GM21390 (cell line): ENCODE results near the gene TFF1.
A peak's percentile ranks its signal among the peaks of the same experiment; 100 is the strongest.

ENCODE experiments used
- ATAC-seq: cut with Tn5 transposase; IDR thresholded peaks from one replicate; pipeline ENCODE4 v1.9.1; 2021; ENCODE audit not compliant: unreplicated experiment

The TFF1 gene

GRCh38 chr21:42398436-42399028 lies 32.2 kb upstream of the TFF1 start:
- ATAC-seq: no peak

GRCh38 chr21:42397746-42398394 lies 31.5 kb upstream of the TFF1 start:
- ATAC-seq: no peak

- ATAC-seq: no peak
Measured at GRCh38 chr21:42396799-42397745, 30.7 kb upstream of the TFF1 start.

GRCh38 chr21:42395905-42396651 lies 29.7 kb upstream of the TFF1 start, which contains the start of gene TMPRSS3:
TMPRSS3 (minus strand) TSS chr21:42396052; CDS start chr21:42395417, 635 bp downstream.
- no peak for ATAC-seq

GRCh38 chr21:42395302-42395701 lies 29.0 kb upstream of the TFF1 start:
- no peak for ATAC-seq

- ATAC-seq: no peak
Measured at GRCh38 chr21:42393443-42393950, 27.2 kb upstream of the TFF1 start.

- ATAC-seq: peak; percentile 66
Measured at GRCh38 chr21:42392731-42393442, 26.6 kb upstream of the TFF1 start.

- no peak for ATAC-seq
Measured at GRCh38 chr21:42391297-42391696, 25.0 kb upstream of the TFF1 start.

- ATAC-seq: no peak
Measured at GRCh38 chr21:42390696-42391095, 24.4 kb upstream of the TFF1 start.

- ATAC-seq: no peak
Measured at GRCh38 chr21:42390193-42390592, 23.9 kb upstream of the TFF1 start.

- ATAC-seq: no peak
Measured at GRCh38 chr21:42389449-42389835, 23.1 kb upstream of the TFF1 start.

- ATAC-seq: no peak
Measured at GRCh38 chr21:42388740-42389448, 22.6 kb upstream of the TFF1 start.

GRCh38 chr21:42387843-42388340 lies 21.6 kb upstream of the TFF1 start:
- no peak for ATAC-seq

GRCh38 chr21:42387164-42387563 lies 20.8 kb upstream of the TFF1 start:
- no peak for ATAC-seq

GRCh38 chr21:42386034-42386591 lies 19.8 kb upstream of the TFF1 start:
- ATAC-seq: no peak

GRCh38 chr21:42385619-42386018 lies 19.3 kb upstream of the TFF1 start:
- no peak for ATAC-seq

- ATAC-seq: no peak
Measured at GRCh38 chr21:42384989-42385388, 18.7 kb upstream of the TFF1 start.

GRCh38 chr21:42384156-42384945 lies 18.0 kb upstream of the TFF1 start:
- ATAC-seq: no peak
